GM18870 (cell line): Measurements from ENCODE around the gene ASTE1.
"Not testable (repeated sequence)": the region's sequence is repeated elsewhere in the genome, so short reads cannot be mapped to it uniquely, and the experiment has no call there.

Experiments used
- ATAC-seq: cut with Tn5 transposase; IDR thresholded peaks from one replicate; pipeline ENCODE4 v1.9.1; 2021; ENCODE audit warnings: moderate library complexity; ENCODE audit not compliant: unreplicated experiment

Gene ASTE1, protein sequence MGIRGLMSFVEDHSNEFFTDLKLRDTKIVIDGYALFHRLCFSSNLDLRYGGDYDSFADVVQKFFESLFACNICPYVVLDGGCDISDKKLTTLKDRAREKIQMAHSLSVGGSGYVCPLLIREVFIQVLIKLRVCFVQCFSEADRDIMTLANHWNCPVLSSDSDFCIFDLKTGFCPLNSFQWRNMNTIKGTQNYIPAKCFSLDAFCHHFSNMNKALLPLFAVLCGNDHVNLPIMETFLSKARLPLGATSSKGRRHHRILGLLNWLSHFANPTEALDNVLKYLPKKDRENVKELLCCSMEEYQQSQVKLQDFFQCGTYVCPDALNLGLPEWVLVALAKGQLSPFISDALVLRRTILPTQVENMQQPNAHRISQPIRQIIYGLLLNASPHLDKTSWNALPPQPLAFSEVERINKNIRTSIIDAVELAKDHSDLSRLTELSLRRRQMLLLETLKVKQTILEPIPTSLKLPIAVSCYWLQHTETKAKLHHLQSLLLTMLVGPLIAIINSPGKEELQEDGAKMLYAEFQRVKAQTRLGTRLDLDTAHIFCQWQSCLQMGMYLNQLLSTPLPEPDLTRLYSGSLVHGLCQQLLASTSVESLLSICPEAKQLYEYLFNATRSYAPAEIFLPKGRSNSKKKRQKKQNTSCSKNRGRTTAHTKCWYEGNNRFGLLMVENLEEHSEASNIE

DNA sequence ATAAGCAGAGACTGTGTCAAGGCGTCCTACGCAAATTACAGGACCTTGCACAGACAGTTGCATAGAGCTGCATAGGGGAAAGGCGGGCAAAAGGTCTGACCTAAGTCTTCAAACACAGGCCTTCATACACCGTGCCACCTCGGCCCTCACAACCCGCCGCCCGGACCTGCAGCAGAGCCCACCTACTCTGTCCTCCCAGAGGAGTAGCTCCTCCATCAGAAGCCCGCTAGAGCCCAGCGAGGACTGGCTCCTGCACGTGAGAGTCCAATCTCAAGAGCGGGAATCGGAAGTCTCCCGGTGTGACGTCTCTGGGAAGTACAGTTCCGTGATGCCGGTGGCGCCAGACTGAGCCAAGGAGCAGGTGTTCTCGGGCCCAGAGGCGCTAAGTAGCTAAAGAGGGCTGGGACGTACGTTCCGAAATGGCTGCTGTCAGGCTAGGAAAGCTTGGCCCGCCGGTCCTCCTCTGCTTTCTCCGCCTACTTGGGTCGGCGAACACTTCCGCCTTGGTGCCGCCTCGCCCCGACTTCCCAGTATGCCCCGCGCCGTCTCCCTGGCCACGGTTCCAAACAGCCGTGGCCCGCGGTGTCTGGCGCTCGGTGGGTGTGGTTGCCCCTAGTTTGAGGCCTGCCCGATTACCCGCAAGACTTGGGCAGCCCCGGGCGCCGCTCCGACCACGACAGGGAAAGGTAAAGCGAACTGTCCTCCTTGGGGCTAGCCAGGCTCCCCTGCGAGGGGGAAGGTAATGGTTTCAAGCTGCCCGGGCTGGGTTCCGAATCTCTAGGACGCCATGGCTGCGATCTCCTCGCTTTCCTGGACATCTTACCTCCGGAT, at the start of gene ASTE1, which contains the start of gene NEK11:
ASTE1 (minus strand) TSS at position 505 of the 831 bp plus-strand sequence. CDS start 1,519 bp downstream, outside the sequence.
NEK11 (plus strand) TSS at position 557 of the 831 bp plus-strand sequence. CDS start 2,832 bp downstream, outside the sequence.
- peak; percentile 95 for ATAC-seq

DNA sequence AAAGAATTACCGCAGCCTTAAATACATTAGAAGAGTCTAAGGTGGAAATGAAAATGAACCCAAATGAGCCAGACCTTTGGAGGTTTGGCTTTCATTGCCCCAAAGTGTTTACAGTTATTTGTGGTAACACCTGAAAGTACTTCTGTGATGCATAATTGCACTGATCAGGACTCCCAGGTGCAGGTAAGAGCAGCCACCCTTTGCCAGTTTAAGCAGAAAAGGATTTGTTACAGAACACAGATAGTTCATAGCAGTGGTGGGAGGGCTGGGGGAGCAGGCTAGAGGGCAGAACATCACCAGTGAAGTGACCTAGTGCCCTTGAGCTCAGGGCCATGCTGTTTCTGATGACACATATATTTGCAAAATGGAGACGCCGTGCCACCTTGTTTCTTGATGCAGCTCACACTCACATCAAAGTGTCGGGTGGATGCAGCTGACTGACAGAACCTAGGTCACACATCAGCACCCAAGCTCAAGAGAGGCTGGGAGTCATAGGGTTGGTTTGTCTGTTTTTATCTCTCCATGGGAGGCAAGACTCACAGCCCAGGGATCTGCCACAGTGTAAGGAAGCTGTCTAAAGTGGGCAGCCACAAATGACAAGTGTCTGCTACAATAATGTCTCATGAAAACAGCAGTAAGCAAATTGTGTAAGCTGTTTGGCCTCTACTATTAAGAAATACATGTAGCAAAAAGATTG, 49.2 kb upstream of the ASTE1 start:
- ATAC-seq, result no peak

DNA sequence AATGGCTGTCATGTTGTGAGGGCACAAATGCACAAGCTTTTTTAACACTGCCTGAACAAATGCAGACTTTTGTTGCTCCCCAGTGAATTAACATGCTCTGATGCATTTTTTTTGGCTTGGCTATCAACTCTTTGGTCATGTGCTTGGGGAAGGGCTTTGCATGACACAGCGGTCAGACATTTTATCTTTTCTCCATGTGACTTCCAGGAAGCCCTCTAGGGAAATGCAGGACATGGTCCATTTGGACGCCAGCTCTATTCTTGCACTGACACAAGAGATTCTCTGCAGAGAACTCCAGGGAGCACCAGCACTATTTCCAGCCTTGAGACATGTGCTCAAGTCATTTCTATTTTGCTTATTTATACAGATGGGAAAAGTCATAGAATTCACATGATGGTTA, 46.2 kb upstream of the ASTE1 start:
- no peak for ATAC-seq

DNA sequence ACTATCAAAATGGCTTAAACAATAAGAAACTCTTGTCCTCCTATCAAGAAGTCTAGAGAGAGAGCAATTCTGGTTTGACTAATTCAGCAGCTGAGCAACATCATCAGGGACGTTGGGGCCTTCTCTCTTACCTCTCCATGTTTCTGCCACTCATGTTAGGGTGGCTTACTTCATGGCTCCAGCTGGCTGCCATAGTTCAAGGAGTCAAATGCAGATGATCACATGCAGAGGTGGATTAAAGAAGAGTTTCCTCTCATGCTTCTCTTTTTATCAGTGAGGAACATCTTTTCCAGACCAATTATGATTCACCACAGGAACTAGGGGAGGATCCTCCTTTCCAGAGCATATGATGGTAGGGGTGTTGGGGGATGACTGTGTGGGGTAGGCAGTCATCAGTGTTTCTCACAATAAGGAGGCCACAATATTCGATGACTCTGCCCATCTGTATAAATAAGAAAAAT, 45.5 kb upstream of the ASTE1 start:
- no peak for ATAC-seq

DNA sequence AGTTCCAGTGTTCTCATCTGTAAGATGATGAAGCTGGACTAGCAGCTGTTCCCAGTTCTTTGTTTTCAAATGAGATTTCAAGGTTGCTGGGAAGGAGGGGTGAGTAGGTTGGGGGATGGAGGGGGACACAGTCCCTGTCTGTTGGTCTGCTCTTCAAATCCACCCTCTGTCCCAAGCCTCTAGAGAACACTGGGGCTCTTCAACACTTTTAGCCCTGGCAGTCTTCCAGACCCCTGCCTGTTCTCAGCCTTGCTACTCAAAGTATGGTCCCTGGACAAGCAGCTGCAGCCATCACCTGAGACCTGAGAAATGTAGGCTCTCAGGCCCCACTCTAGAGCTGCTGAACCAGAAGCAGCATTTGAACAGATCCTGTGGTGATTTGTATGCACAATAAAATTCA, 41.4 kb upstream of the ASTE1 start:
- no peak for ATAC-seq

DNA sequence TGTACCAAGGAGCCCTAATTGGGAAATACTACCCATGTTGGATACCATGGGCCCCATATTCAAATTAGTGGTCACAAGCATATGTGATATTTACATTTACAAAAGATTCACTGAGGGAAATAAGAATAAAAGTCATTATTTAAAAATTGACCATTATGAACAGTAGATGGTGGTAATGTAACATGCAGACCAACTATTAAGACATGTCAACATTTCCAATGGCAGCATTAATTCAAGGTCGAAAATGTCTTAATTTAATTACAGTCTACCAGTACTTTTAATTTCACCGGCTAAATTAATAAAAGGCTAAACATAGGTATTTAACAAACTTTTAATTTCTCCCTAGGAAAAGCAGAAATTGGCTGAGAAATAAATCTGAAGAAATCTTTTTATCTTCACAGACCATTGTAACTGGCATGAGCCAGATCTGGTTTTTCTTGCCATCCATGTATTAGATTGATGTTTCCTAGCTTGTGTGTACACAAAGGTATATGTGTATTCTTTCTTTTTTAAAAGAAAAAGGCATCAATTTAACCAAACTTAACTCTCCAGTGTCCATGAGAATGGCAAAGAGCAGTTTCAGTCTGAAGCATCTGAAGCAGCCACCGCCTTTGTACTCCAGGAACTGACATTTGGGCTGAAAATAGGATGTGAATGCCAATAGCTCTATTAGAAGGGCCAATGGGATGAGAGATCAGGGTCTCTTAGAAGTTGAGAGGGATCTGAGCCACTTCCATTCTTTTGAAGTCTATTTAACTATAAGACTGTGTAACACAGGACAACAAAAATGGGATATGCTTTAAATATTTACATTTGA, 26.6 kb upstream of the ASTE1 start:
- no peak for ATAC-seq

DNA sequence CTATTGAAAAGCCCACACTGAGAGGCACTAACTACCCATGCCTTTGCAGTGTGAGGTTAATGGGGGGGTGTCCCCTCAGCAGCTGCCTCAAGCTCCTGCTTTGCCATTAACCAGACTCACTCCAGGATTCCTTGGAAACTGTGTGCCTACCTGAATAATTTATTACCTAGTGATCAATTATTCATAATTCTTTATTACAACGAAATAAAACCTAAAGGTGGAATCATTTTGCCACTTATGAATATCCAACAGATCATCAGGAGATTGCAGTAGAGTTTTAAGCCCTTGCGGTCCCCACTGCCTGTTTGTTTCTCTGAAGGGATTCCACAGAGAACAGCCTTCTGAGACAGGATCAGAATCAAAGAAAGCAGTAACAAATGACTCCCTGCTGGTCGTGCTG, 23.4 kb upstream of the ASTE1 start:
- no peak for ATAC-seq

DNA sequence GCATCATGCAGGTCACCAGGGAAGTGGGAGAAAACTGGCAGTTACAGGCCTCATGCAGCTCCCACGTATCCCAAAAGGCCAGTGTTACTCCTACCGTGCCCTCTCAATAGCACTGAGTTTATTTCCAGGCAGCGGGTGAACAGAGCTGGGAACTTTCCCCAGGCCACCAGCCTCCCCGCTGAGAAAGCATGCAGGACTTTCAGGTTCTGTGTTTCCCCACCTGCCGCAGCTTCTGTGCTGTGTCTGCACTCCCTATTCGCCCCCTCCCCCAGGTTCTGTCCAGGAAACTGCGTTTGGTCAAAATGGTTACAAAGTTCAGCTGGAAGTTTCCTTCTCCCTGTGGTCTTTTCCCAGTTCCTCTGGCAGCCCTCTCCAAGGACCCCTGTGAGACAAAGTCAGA, 21.4 kb upstream of the ASTE1 start:
- no peak for ATAC-seq

DNA sequence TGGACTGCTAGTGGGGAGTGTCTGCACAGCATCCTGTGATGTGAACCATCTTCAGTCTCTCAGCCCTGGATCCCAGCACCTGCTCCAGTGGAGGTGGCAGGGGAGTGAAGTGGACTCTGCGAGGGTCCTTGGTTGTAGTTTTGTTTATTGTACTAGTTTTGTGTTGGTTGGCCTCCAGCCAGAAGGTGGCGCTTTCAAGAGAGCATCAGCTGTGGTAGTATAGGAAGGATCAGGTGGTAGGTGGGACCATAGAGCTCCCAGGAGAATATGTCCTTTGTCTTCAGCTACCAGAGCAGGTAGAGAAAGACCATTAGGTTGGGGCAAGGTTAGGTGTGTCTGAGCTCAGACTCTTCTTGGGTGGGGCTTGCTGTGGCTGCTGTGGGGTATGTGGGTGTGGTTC, 21.0 kb upstream of the ASTE1 start:
- no peak for ATAC-seq

DNA sequence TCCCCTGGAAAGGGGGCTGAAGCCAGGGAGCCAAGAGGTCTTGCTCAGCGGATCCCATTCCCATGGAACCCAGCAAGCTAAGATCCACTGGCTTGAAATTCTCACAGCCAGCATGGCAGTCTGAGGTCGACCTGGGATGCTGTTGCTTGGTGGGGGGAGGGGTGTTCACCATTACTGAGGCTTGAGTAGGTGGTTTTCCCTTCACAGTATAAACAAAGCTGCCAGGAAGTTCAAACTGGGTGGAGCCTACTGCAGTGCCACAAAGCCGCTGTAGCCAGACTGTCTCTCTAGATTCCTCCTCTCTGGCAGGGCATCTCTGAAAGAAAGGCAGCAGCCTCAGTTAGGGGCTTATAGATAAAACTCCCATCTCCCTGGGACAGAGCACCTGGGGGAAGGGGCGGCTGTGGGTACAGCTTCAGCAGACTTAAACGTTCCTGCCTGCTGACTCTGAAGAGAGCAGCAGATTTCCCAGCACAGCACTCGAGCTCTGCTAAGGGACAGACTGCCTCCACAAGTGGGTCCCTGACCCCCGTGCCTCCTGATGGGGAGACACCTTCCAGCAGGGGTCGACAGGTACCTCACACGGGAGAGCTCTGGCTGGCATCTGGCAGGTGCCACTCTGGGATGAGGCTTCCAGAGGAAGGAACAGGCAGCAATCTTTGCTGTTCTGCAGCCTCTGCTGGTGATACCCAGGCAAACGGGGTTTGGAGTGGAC, 15.8 kb upstream of the ASTE1 start:
- not testable (repeated sequence) for ATAC-seq

DNA sequence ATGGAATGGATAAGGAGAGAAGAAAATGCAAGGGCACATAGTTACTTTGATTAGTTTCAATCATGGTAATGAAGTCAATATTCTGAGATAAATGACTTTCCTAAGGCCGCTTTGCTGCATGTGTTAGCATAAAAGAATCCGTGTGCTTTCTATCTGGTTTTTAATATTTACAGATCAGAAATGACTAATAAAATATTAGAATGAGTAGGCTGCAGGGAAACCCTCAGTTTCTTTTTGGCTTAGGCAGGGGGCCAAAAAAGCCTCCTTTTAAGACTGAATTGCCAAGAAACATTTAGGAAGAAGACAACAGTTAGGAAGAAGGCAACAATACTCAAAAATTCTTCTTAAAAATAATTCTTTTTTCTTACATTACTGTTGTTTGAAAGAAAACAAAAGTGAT, 11.7 kb upstream of the ASTE1 start:
- no peak for ATAC-seq

DNA sequence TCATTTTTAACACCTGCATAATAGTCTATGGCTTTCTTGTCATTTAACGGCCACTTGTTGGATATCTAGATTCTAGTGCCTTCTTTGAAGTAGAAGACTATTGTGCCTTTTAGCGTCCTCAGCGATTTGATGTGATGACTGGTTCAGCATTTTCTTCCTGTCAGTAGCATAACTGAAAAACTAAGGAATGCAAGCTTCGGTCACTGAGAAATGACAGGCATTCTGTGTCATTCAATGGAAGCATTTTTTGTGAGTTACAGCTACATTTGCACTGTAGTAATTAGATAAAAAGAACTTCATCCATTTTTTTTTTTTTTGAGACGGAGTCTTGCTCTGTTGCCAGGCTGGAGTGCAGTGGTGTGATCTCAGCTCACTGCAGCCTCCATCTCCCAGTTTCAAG, 10.4 kb upstream of the ASTE1 start:
- no peak for ATAC-seq

DNA sequence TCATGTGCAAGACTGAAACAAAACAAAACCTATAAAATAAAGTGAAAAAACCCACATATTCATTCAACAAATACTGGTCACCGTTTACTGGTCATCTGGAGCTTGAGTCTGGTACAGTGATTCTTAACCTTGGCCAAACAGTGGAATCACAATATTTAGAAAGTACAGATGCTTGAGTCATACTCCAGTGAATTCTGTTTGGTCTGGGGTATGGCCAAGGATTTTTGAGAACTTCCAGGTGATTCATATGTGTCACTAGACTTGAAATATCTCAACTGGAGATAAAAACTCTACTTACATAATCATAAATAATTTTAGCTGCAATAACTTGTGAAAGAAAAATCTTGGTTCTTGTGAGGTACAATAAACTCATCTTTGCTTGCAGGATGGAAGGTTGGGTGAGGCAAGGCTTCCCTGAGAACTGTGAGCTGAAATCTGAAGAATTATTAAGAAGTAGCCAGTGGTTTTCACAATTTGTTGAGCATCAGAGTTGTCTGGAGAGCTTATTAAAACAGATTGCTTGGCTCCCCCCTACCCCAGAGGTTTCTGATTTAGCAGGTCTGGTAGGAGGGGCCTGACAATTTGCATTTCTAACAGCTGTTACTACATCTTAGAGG, 9.7 kb upstream of the ASTE1 start:
- no peak for ATAC-seq

DNA sequence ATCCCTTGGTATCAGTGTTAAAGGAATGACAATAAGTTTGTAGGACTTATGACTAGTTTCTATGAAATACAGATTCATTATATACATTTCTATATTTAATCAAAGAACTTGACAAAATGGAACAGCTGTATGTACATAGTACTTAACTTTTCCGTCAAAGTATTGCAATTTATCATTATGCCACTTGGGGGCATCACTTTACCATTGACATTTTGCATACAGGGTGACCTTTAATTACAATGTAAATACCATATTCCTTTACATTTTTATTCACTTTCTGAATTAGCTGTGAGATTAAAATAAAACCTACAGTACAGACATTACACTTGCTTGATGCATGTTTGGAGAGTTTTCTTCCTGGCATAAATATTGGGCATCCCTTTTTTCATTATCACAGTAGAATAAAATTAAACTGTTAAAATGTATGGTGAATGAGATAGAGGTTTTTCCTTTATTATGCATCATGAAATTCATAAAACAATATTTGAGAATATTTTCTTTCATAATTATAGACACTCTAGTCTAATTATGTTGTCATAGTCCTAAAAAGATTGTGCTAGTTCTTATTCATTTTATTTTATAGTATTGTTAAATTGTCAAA, 7.0 kb upstream of the ASTE1 start:
- ATAC-seq, result peak; percentile 50

DNA sequence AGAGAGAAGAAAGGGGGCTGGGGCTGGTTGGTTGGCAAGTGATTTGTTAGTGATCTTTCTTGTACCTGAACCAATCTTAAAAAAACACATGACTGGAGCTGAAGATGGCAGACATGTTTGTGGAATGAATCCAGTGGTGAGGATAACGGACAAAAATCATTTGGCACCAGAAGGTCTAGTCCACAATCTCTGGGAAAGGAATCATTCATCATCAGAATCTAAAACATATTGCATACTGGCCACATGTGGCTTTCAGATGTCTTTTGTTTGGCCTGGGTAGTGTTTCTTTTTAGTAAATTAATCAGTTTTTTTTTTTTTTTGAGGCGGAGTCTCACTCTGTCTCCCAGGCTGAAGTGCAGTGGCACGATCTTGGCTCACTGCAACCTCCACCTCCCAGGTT, 5.0 kb upstream of the ASTE1 start:
- ATAC-seq, result no peak

DNA sequence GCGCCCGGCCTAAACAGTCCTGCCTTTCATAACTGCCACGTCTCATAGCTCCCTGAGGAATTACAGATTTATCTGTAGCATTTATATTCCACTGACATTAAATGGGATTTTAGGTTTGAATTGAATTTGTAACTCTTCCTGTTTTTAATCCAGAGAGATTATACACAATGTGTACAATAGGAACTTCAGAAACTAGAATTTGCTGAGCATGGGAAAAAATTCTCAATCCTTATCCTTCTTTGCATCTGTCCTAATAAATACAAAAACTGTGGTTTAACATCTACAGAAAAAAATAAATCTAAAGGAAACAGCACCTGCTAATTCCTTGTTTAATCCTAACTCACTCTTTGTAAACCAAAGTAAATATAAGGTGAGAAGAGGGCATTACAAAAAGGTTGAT, 2.2 kb upstream of the ASTE1 start:
- ATAC-seq, result no peak

DNA sequence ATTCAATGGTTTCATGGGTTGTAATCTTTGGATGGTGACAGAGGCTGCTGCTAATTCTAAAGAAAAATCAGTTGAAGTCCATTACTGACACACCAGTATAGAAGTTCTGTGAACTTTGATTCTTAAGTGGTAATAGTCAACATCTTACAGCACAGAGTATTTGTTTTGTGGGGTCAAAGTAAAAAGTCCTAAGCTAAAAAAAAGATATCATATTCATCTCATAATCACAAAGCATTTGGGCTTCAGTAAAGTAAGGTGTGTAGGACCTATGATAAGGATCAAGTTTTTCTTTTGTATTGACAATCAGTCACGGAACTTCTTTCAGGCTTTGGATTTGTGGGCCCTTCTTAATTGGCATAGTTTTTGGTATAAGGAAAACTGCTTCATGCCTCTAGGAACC, 1.1 kb downstream of the ASTE1 start:
- ATAC-seq, result no peak

DNA sequence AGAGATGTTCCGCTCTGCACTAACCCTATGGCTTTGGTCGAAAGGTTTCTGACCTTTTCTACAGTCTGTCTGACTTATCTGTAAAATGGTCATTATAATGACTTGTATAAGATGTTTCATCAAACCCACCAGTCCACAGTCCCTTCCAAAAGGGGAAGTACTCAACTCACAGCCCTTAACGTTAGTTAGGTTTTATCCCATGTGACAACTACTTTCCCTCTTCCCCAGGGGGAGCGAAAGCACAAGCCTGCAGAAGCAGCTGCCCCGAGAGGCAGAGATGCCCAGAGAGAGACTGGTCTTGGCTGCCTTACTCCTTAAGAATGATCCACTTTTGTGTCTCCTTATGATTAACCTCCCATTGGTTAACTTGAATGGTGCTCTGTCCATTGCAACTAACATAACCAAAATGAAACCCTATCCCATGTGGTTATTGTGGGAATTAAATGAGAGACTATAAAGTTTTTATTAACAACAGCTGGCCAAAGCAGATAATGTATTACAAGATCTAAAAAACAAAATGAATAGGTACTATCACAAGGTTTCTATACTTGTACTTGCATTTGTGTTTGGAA, 6.4 kb downstream of the ASTE1 start:
- ATAC-seq, result no peak
